ENCODE data around the gene SEPTIN1.

SEPTIN1 gene

DNA sequence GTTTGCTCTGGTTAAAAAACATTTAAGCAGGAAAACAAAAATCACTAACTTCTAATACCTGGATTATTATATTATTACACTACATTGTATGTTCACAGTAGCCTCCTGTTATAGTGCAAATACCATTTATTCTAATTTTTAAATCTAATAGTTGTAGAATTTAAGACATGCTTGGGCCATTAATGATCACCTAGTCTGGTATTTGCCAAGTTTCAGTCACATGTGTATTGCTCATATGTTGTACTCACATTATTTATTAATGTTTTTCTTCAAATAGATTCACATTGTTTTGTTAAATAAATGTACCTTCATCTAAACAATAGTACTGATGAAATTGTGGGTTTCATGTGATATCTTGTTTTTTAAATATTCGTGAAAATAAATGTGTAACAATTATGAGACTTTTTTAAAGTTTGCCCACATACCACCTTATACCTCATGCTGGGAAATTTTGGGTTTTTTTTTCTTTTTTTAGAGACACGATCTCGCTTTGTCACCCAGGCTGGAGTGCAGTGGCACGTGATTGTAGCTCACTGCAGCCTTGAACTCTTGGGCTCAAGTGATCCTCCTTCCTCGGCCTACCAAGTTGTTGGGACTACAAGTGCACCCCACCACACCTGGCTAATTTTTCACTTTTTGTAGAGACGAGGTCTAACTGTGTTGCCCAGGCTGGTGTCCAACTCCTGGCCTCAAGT lies 30.9 kb upstream of the SEPTIN1 start:
- TF ChIP-seq, protein P1, sequence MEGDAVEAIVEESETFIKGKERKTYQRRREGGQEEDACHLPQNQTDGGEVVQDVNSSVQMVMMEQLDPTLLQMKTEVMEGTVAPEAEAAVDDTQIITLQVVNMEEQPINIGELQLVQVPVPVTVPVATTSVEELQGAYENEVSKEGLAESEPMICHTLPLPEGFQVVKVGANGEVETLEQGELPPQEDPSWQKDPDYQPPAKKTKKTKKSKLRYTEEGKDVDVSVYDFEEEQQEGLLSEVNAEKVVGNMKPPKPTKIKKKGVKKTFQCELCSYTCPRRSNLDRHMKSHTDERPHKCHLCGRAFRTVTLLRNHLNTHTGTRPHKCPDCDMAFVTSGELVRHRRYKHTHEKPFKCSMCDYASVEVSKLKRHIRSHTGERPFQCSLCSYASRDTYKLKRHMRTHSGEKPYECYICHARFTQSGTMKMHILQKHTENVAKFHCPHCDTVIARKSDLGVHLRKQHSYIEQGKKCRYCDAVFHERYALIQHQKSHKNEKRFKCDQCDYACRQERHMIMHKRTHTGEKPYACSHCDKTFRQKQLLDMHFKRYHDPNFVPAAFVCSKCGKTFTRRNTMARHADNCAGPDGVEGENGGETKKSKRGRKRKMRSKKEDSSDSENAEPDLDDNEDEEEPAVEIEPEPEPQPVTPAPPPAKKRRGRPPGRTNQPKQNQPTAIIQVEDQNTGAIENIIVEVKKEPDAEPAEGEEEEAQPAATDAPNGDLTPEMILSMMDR (IDR thresholded peaks at IDR 0.05; ENCODE audit: extremely low read depth, insufficient read depth, missing control alignments): no peak
- in situ Hi-C loops (cut with MboI; ENCODE audit: low pct_unique_long_range_greater_than_20kb, low sequenced_read_pairs, unreplicated experiment): loop anchor here (25.0 kb wide), 1 partner anchor 301 kb away; the partner anchor contains the start of genes GDPD3 and MAPK3
- no peak for DNase-seq (ENCODE audit: low spot score)

DNA sequence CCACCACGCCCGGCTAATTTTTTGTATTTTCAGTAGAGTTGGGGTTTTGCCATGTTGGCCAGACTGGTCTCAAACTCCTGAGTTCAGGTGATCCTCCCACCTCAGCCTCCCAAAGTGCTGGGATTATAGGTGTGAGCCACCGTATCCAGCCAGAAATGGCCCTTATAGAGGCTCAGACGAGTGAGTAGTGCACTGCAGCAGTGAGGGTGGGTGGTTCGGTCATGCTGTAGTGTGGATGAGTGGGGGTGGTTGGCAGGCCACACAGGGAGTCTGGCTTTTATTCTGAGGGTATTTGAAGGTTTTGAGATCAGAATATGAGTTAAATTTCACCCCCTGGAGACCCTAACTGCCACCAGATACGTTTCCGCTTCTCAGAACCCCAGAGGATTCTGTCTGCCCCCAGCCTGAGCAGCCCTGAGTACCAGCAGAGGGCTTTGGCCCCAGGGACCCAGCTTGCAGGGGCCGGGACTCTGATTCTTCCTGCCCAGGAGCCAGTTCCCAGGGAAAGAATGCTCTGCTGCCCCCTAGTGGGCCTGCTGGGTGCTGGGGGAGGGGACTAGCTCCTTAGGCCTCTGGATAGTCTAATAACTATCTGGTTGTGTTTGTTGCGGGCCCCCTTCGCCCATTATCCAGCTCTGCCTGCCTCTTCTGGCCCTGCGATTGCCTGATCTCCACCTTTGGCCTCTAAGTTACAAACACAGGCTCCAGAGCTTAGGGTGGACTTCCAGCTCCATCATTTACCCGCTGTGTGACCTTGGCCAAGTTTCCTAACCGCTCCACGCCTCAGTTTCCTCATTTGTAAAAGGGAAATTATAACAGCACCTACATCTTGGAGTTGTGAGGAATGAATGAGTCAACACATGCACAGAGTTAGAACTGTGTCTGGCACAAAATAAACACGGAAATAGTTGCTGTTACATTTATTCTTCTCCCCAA lies 27.0 kb upstream of the SEPTIN1 start:
- TF ChIP-seq, protein P1 (IDR thresholded peaks at IDR 0.05; ENCODE audit: extremely low read depth, insufficient read depth, missing control alignments): peak; percentile 92
- in situ Hi-C loops (cut with MboI; ENCODE audit: low pct_unique_long_range_greater_than_20kb, low sequenced_read_pairs, unreplicated experiment): loop anchor here (25.0 kb wide), 1 partner anchor 297 kb away; the partner anchor contains the start of genes GDPD3 and MAPK3
- peak; percentile 87 for DNase-seq (ENCODE audit: low spot score)

DNA sequence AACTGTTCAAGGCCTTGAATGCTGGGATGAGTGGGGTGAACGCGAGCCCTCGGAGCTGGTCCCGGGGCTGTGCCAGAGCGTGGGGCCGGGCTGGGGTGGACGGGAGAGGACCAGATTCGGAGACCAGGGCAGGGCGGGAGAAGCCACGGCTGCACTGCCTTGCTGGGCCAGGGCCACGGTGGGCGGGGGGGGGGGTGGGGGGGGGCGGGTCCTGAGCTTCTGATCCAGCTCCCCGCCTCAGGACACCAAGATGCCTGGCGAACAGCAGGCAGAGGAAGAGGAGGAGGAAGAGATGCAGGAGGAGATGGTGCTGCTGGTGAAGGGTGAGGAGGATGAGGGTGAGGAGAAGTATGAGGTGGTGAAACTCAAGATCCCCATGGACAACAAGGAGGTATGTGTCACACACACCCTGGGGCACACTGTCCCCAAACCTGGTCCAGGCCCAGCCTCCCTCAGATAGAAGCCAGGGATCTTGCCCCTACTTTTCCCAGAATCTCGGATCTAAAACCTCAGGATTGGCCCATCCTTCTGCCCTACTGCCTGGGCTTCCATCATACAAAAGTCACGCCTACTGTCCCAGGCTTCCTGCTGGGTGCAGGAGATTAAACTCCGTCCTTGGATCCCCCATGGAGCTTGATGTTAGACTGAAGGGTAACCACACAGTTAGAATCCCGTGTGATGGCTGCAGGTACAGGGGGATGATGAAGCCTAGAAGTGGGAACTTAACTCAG lies 25.6 kb upstream of the SEPTIN1 start:
- TF ChIP-seq, protein P1 (IDR thresholded peaks at IDR 0.05; ENCODE audit: extremely low read depth, insufficient read depth, missing control alignments): no peak
- peak; percentile 39 for DNase-seq (ENCODE audit: low spot score)
- in situ Hi-C loops (cut with MboI; ENCODE audit: low pct_unique_long_range_greater_than_20kb, low sequenced_read_pairs, unreplicated experiment): loop anchor here (25.0 kb wide), 1 partner anchor 296 kb away; the partner anchor contains the start of genes GDPD3 and MAPK3

DNA sequence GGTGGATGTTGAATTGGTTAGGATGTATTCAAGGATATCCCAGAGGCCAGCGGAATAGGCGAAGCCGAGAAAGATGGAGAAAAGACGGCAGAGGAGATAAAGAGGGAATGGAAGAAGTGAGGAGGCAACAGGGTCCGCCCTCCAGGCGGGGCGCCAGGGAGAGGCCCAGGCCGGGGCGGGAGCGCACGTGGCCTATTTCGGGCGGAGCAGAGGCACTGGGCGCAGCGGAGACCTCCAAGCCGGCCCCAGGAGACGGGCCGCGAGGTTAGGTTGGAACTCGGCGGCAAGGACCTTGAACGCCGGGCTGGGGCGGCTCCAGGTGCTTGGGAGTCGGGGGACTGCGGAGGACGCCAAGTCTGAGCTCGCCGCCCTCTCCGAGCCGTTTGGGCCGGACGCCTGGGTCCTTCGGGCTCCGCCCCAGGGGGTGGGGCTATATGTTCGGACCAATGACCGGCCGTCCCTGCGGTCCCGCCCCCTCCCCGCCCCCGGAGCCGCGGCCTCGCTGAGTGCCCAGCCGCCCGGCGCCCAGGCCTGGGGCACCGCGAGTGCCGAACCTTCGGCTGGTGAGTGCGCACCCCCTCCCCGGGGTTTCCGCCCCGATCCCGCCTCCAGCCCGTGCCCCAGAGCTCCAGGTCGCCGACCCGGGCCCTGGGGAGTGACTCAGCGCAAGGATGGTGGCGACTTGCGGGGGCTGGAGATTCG lies 24.9 kb upstream of the SEPTIN1 start, which contains the start of gene ZNF771:
Gene ZNF771 (plus strand): TSS at position 505 of the 702 bp plus-strand sequence. CDS start 448 bp downstream, outside the sequence.
- in situ Hi-C loops (cut with MboI; ENCODE audit: low pct_unique_long_range_greater_than_20kb, low sequenced_read_pairs, unreplicated experiment): loop anchor here (25.0 kb wide), 1 partner anchor 295 kb away; the partner anchor contains the start of genes GDPD3 and MAPK3

DNA sequence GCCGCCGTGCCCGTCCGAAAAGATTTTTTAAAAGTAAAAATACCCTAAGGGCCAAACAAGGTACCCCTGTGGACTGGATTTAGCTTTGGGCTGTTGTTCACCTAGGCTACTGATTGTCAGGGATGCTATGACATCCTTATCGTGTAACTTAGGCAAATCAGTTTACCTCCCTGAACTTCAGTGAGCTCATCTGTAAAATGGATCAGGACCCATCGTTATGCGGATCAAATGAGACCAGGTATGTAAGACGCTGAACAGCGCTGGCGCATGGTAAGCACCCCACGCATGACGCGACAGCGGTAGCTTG lies 24.4 kb upstream of the SEPTIN1 start:
- TF ChIP-seq, protein P1 (IDR thresholded peaks at IDR 0.05; ENCODE audit: extremely low read depth, insufficient read depth, missing control alignments): no peak
- DNase-seq (ENCODE audit: low spot score): no peak
- in situ Hi-C loops (cut with MboI; ENCODE audit: low pct_unique_long_range_greater_than_20kb, low sequenced_read_pairs, unreplicated experiment): loop anchor here (25.0 kb wide), 1 partner anchor 294 kb away; the partner anchor contains the start of genes GDPD3 and MAPK3

More for the DNA sequence above, 24.9 kb upstream of the SEPTIN1 start, which contains the start of gene ZNF771:
- peak; percentile 96 for DNase-seq (ENCODE audit: low spot score)
- TF ChIP-seq, protein P1 (IDR thresholded peaks at IDR 0.05; ENCODE audit: extremely low read depth, insufficient read depth, missing control alignments): no peak

Data from GM13977 (cell line).